PC-3 (cell line): ENCODE measurements around the gene LMO7. TPM values are rescaled to one million over a fixed set of nuclear protein-coding genes. Genes with fewer than 3 reads are reported as not detected.

Experiments
- ATAC-seq: fragments of 200-7000 bp; cut with Tn5 transposase; 2 replicates; pipeline ENCODE4 v1.9.1; 2020; ENCODE audit warnings: mild to moderate bottlenecking, moderate library complexity
- BruUV-seq: library from RNA; stranded (reverse); fragments of 400-500 nt; replicated peaks from 2 replicates; lab custom pipeline; 2021; lab: Mats Ljungman, UMichigan
- CTCF ChIA-PET: fragments of 300-600 bp; sonication (Branson Sonifier 250); formaldehyde crosslinking; loops from one replicate; lab custom pipeline; 2022; ENCODE audit warnings: antibody characterized with exemption; lab: Charles Lee
- POLR2A ChIA-PET: fragments of 300-600 bp; sonication (Branson Sonifier 250); formaldehyde crosslinking; loops from one replicate; lab custom pipeline; 2022; ENCODE audit warnings: antibody characterized with exemption; ENCODE audit not compliant: unreplicated experiment; lab: Charles Lee
- DNase-seq: peaks from one replicate; pipeline ENCODE4 v3.0.0-alpha.2; 2015
- H2AFZ ChIP-seq: fragments of 300-600 bp; sonication (generic); 2 replicates; pipeline ENCODE4 v1.6.0; 2016; ENCODE audit warnings: antibody characterized with exemption, low read length
- H3F3A ChIP-seq: fragments of 300-600 bp; sonication (generic); one replicate; pipeline ENCODE4 v1.6.0; 2017; ENCODE audit warnings: antibody characterized with exemption, low read length, control low read depth, mild to moderate bottlenecking; ENCODE audit not compliant: unreplicated experiment
- H3K27ac ChIP-seq: fragments of 300-600 bp; sonication (generic); 2 replicates; pipeline ENCODE4 v1.5.1; 2016; ENCODE audit warnings: mild to moderate bottlenecking, low read length
- H3K27me3 ChIP-seq: fragments of 300-600 bp; sonication (generic); 2 replicates; pipeline ENCODE4 v1.6.1; 2016; ENCODE audit warnings: low read length, mixed read lengths
- H3K36me3 ChIP-seq: fragments of 300-600 bp; sonication (generic); 2 replicates; pipeline ENCODE4 v1.6.1; 2016; ENCODE audit warnings: low read depth, mixed run types, low read length, mixed read lengths
- H3K4me1 ChIP-seq: fragments of 300-600 bp; sonication (generic); 2 replicates; pipeline ENCODE4 v1.5.1; 2016; ENCODE audit warnings: low read length; ENCODE audit not compliant: insufficient read depth
- H3K4me2 ChIP-seq: fragments of 300-600 bp; sonication (generic); 2 replicates; pipeline ENCODE4 v1.6.0; 2016; ENCODE audit warnings: low read length
- H3K4me3 ChIP-seq: fragments of 300-600 bp; sonication (generic); 2 replicates; pipeline ENCODE4 v1.5.1; 2016; ENCODE audit warnings: mild to moderate bottlenecking, low read length, mixed read lengths
- H3K79me2 ChIP-seq: fragments of 300-600 bp; sonication (generic); 2 replicates; pipeline ENCODE4 v1.6.1; 2017; ENCODE audit warnings: low read length, mixed read lengths
- H3K9ac ChIP-seq: fragments of 300-600 bp; sonication (generic); 2 replicates; pipeline ENCODE4 v1.6.0; 2016; ENCODE audit warnings: mild to moderate bottlenecking, low read length
- H3K9me2 ChIP-seq: fragments of 300-600 bp; sonication (generic); replicated peaks from 2 replicates; pipeline ENCODE4 v1.6.1; 2016; ENCODE audit warnings: mixed run types, low read length, mixed read lengths
- H3K9me3 ChIP-seq: fragments of 300-600 bp; sonication (generic); 2 replicates; pipeline ENCODE4 v1.6.1; 2016; ENCODE audit warnings: low read length, mixed read lengths
- H4K20me1 ChIP-seq: fragments of 300-600 bp; sonication (generic); 2 replicates; pipeline ENCODE4 v1.6.1; 2016; ENCODE audit warnings: low read length, mixed read lengths
- CTCF ChIP-seq: fragments of 300-600 bp; sonication (generic); conservative IDR thresholded peaks from 2 replicates; pipeline ENCODE4 v1.5.1; 2017; ENCODE audit warnings: antibody characterized with exemption, low read depth, mild to moderate bottlenecking, low read length
- EZH2 ChIP-seq: fragments of 300-600 bp; sonication (generic); IDR thresholded peaks from one replicate; pipeline ENCODE4 v1.6.1; 2017; ENCODE audit warnings: antibody characterized with exemption, mild to moderate bottlenecking, low read length; ENCODE audit not compliant: unreplicated experiment
- EZH2phosphoT487 ChIP-seq: fragments of 300-600 bp; sonication (generic); IDR thresholded peaks from 2 replicates; pipeline ENCODE4 v1.6.1; 2018; ENCODE audit warnings: mild to moderate bottlenecking, antibody characterized with exemption, low read length, borderline replicate concordance
- intact Hi-C: fragments of 100-400 bp; cut with micrococcal nuclease; formaldehyde crosslinking; loops from 2 replicates; pipeline ENCODE4 v1.9.0; 2023
- total RNA-seq: library from RNA; depleted of rRNA; stranded (reverse); fragments of >200 nt; gene quantifications from 2 replicates; pipeline ENCODE4 v1.2.3, GENCODE V29; 2014

LMO7 gene
- total RNA-seq, 1 experiment from 2014 or later, result 83.6 TPM

- H3F3A ChIP-seq, result peaks cover 7% of the 10 kb centered on the region
- H3K27me3 ChIP-seq, result no peaks in the 10 kb centered on the region
- H3K36me3 ChIP-seq, result no peaks in the 10 kb centered on the region
- peaks cover 63% of the 10 kb centered on the region for H3K79me2 ChIP-seq
- intact Hi-C loops, result loop anchor here (1.0 to 5.0 kb wide), 5 partner anchors 15 to 92 kb away; no protein-coding TSS in a partner anchor
- no peak for TF ChIP-seq EZH2
- no peak for TF ChIP-seq CTCF
- TF ChIP-seq EZH2phosphoT487, result no peak
- ChIA-PET CTCF (no interaction called here), POLR2A (interaction anchor here (0.9 kb wide), 1 partner anchor 20 kb away, joined by 3 read pairs; no protein-coding TSS in a partner anchor)
- BruUV-seq, result no TSS peak
- H3K9me3 ChIP-seq, result no peaks in the 10 kb centered on the region
- no peak overlapping the region for H2AFZ ChIP-seq
- no peaks in the 10 kb centered on the region for H4K20me1 ChIP-seq
- H3K9ac ChIP-seq, result peak overlapping the region; percentile 98
- DNase-seq (peak; percentile 90), ATAC-seq (peak; percentile 86)
- peak overlapping the region; percentile 78 for H3K4me2 ChIP-seq
- H3K9me2 ChIP-seq, result no peaks in the 10 kb centered on the region
- peak overlapping the region; percentile 53 for H3K4me3 ChIP-seq
- peak overlapping the region; percentile 100 for H3K27ac ChIP-seq
- H3K4me1 ChIP-seq, result peaks cover 34% of the 10 kb centered on the region
These were observed 69.3 kb downstream of the LMO7 start for GRCh38 chr13:75705395-75705794.

GRCh38 chr13:75705908-75706307 is 69.8 kb downstream of the LMO7 start:
- H3K9me2 ChIP-seq, result no peaks in the 10 kb centered on the region
- H3K4me3 ChIP-seq, result peak overlapping the region; percentile 47
- no peaks in the 10 kb centered on the region for H3K27me3 ChIP-seq
- peaks cover 7% of the 10 kb centered on the region for H3F3A ChIP-seq
- ATAC-seq (no peak), DNase-seq (no peak)
- BruUV-seq, result no TSS peak
- TF ChIP-seq EZH2phosphoT487 (no peak), EZH2 (no peak), CTCF (no peak)
- H4K20me1 ChIP-seq, result no peaks in the 10 kb centered on the region
- peaks cover 34% of the 10 kb centered on the region for H3K4me1 ChIP-seq
- intact Hi-C loops, result loop anchor here (1.0 to 5.0 kb wide), 5 partner anchors 15 to 91 kb away; no protein-coding TSS in a partner anchor
- CTCF ChIA-PET, result no interaction called here
- peak overlapping the region; percentile 100 for H3K27ac ChIP-seq
- H3K36me3 ChIP-seq, result no peaks in the 10 kb centered on the region
- H3K4me2 ChIP-seq, result peak overlapping the region; percentile 74
- POLR2A ChIA-PET, result no interaction called here
- H2AFZ ChIP-seq, result no peak overlapping the region
- peaks cover 59% of the 10 kb centered on the region for H3K79me2 ChIP-seq
- peak overlapping the region; percentile 98 for H3K9ac ChIP-seq
- H3K9me3 ChIP-seq, result no peaks in the 10 kb centered on the region

GRCh38 chr13:75713852-75714251 is 77.7 kb downstream of the LMO7 start:
- POLR2A ChIA-PET, result no interaction called here
- Histone ChIP-seq H3K27me3 (no peaks in the 10 kb centered on the region), H3K4me1 (peaks cover 18% of the 10 kb centered on the region), H3K9ac (no peak overlapping the region), H3K4me2 (no peak overlapping the region), H3K9me3 (no peaks in the 10 kb centered on the region), H3K27ac (no peak overlapping the region), H3K9me2 (no peaks in the 10 kb centered on the region), H3K36me3 (no peaks in the 10 kb centered on the region), H3F3A (no peaks in the 10 kb centered on the region), H4K20me1 (no peaks in the 10 kb centered on the region), H3K79me2 (peaks cover 29% of the 10 kb centered on the region), H3K4me3 (no peak overlapping the region), H2AFZ (no peak overlapping the region)
- CTCF ChIA-PET, result no interaction called here
- TF ChIP-seq CTCF, result no peak
- ATAC-seq (no peak), DNase-seq (no peak)
- no TSS peak for BruUV-seq
- intact Hi-C loops, result no loop called here
